HG03280 (cell line): ENCODE data around the gene NPPA.

Experiments used
- ATAC-seq: cut with Tn5 transposase; IDR thresholded peaks from one replicate; pipeline ENCODE4 v1.9.1; 2021; ENCODE audit warnings: mild to moderate bottlenecking, moderate library complexity; ENCODE audit not compliant: unreplicated experiment

The NPPA gene

GRCh38 chr1:11845641-11846335 lies 1.8 kb downstream of the NPPA start:
- ATAC-seq: no peak

GRCh38 chr1:11842154-11843041 lies 5.2 kb downstream of the NPPA start:
- ATAC-seq: no peak

- no peak for ATAC-seq
These were observed 6.1 kb downstream of the NPPA start for GRCh38 chr1:11841245-11842153.

GRCh38 chr1:11839727-11840705 lies 7.6 kb downstream of the NPPA start:
- no peak for ATAC-seq

GRCh38 chr1:11838349-11839272 lies 9.0 kb downstream of the NPPA start:
- no peak for ATAC-seq

- no peak for ATAC-seq
These were observed 9.7 kb downstream of the NPPA start for GRCh38 chr1:11837767-11838348.

- ATAC-seq: no peak
These were observed 10.4 kb downstream of the NPPA start for GRCh38 chr1:11836955-11837766.

- ATAC-seq: no peak
These were observed 11.9 kb downstream of the NPPA start for GRCh38 chr1:11835441-11836225.

- no peak for ATAC-seq
These were observed 13.7 kb downstream of the NPPA start for GRCh38 chr1:11833900-11834299.

- ATAC-seq: no peak
These were observed 14.1 kb downstream of the NPPA start for GRCh38 chr1:11833497-11833896.

GRCh38 chr1:11831945-11832725 lies 15.4 kb downstream of the NPPA start:
- no peak for ATAC-seq

GRCh38 chr1:11828511-11828910 lies 19.1 kb downstream of the NPPA start:
- ATAC-seq: no peak

- ATAC-seq: no peak
These were observed 20.6 kb downstream of the NPPA start for GRCh38 chr1:11826946-11827345.

- no peak for ATAC-seq
These were observed 22.5 kb downstream of the NPPA start for GRCh38 chr1:11825131-11825530.

GRCh38 chr1:11823366-11824137 lies 24.0 kb downstream of the NPPA start:
- ATAC-seq: no peak
